Adrenal gland (tissue), 5 donors: Measurements from ENCODE around the gene KCNAB1.

Experiments
- POLR2A ChIP-seq, 2 donors: fragments of 450-650 bp; IDR thresholded peaks; one replicate each; pipeline ENCODE4 v1.6.1; 2017; ENCODE audit warnings: antibody characterized with exemption in 2 of 2, mild to moderate bottlenecking in 2 of 2, moderate library complexity in 1 of 2
- TF ChIP-seq, protein P1 (sequence below), 6 experiments: fragments of 450-650 bp in 4 of 6; fragments of 200-600 bp in 2 of 6; sonication (generic) in 1 of 6; IDR thresholded peaks; 1 replicate in 5 of 6; 2 replicates in 1 of 6; pipeline versions ENCODE4 v1.5.1 to v1.8.0; 2016 to 2021; ENCODE audit warnings: antibody characterized with exemption in 6 of 6, mild to moderate bottlenecking in 2 of 6, moderate library complexity in 1 of 6
- donor health status: DM: no; HTN: no; CAD: no.

DNA sequence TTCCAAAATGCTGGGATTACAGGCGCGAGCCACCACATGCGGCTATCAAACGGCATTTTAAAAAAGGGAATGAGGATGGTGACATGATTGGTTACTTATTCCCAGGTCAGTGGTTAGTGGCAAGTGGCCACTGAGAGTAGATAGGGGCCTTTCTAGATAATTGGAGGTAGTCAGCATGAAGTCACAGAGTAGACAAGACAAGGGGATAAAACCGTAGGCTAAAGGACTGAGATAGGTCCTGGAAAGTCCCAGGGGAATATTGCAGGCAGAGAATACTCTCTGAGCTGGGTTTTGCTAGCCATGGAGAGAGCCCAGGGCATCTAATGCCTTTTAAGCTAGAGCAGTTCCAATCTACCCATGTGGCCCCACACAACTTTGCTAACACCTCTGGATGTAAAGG lies 52.2 kb downstream of the KCNAB1 start:
- TF ChIP-seq, protein P1, sequence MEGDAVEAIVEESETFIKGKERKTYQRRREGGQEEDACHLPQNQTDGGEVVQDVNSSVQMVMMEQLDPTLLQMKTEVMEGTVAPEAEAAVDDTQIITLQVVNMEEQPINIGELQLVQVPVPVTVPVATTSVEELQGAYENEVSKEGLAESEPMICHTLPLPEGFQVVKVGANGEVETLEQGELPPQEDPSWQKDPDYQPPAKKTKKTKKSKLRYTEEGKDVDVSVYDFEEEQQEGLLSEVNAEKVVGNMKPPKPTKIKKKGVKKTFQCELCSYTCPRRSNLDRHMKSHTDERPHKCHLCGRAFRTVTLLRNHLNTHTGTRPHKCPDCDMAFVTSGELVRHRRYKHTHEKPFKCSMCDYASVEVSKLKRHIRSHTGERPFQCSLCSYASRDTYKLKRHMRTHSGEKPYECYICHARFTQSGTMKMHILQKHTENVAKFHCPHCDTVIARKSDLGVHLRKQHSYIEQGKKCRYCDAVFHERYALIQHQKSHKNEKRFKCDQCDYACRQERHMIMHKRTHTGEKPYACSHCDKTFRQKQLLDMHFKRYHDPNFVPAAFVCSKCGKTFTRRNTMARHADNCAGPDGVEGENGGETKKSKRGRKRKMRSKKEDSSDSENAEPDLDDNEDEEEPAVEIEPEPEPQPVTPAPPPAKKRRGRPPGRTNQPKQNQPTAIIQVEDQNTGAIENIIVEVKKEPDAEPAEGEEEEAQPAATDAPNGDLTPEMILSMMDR (IDR thresholded peaks at IDR 0.05) = no peak
- no peak for TF ChIP-seq POLR2A (IDR thresholded peaks at IDR 0.05)
